DMS79 (cell line): Measurements from ENCODE around the gene GUCY2D.
"Not testable (repeated sequence)": the region's sequence is repeated elsewhere in the genome, so short reads cannot be mapped to it uniquely, and the experiment has no call there.

ENCODE experiments used
- DNase-seq: peaks from one replicate; lab custom pipeline; 2025; lab: John Stamatoyannopoulos, UW

GUCY2D gene

DNA sequence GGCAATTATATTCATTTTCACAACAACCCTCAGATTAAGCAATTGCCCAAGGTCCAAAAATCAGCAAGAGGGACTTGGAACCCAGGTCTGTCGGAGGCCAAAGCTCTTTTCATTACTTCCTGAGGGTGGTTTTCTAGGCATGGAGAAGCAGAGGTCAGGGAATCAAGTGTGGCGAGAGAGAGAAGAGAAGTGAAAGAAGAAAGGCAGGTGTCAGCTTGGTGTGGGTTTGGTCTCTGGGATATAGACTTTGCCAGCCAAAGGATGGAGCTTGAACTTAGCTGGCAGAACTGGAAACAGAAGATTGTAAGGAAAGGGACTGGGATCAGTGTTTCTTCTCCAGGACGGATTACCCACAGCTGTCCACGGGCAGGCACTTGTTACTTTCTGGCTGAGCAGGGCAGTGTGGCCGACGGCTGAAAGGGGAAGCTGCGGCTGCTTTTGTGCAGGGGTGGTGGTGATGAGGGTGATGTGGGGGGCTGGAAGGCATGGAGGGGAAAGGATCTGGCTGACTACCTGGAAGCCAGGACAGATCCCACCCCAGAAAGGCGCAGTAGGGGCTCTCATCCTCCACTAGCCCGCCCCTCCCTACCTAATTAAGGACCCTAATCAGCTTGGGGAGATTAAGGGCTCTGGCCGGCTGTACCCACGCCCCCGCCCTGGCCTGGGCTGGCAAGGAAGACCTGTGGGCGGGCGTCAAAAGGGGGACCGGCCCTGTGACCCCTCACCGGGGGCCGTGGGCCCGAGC lies at the start of gene GUCY2D:
Gene GUCY2D, plus strand, starts transcription at position 640 of the 745 bp plus-strand sequence. CDS start 433 bp downstream, outside the sequence.
- DNase-seq = no peak

DNA sequence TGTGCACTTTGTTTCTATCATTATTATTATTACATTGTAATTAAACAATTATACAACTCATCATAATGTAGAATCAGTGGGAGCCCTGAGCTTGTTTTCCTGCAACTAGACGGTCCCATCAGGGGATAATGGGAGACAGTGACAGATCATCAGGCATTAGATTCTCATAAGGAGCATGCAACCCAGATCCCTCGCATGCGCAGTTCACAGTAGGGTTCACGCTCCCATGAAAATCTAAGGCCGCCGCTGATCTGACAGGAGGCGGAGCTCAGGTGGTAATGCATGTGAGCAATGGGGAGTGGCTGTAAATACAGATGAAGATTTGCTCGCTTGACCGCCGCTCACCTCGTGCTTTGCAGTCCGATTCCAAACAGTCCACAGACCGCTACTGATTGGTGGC lies 49.1 kb upstream of the GUCY2D start:
- not testable (repeated sequence) for DNase-seq

DNA sequence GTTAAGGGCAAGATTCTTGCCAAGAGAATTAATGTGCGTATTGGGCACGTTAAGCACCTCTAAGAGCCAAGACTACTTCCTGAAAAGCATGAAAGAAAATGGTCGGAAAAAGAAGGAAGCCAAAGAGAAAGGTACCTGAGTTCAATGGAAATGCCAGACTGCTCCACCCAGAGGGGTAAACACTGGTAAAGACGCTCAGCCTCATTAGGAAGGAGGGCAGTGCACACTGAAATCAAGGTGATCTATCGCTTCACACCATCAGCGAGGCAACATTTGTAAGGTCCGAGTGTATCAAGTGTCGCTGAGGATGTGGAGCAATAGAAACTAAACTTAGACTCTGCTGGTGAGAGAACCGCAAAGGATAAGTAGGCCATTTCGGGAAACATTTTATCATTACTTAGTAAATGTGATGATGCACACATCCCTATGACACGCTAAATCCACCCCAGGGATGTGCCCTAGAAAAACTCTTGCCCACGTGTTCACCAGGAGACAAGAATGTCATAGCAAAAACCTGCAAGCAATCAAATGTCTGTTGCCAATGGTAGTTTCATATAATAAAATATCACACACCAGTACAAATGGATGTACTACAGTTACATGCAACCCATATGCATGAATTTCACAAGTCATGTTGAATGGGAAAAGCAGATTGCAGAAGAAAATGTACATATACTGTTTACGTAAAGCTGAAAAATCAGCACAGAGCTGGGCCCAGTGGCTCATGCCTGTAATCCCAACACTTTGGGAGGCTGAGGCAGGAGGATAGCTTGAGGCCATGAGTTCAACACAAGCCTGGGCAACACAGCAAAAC lies 46.8 kb upstream of the GUCY2D start:
- DNase-seq = no peak

DNA sequence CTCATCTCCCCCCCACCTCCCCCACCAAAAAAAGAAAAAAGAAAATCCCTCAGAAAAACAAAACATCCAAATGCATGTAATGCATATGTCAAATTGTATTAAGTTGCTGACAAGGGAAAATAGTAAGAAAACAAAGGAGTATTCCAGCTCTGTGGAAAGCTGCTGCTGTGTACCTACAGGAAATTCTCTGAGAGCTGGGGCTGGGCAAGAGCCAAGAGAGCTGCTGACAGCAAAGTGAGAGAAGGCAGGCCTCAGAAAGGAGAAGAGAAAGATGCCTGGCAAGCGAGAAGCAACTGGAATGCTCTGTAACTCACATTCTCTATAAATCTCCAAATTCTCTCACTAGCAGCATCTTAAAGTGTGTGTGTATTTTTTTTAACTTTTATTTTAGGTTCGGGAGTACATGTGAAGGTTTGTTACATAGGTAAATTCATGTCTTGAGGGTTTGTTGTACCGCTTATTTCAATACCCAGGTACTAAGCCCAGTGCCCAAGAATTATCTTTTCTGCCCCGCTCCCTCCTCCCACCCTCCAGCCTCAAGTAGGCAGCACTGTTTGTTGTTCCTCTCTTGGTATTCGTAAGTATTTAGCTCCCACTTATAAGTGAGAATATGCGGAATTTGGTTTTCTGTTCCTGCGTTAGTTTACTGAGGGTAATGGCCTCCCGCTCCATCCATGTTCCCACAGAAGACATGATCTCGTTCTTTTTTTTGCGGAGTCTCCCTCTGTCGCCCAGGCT lies 46.0 kb upstream of the GUCY2D start:
- no peak for DNase-seq

DNA sequence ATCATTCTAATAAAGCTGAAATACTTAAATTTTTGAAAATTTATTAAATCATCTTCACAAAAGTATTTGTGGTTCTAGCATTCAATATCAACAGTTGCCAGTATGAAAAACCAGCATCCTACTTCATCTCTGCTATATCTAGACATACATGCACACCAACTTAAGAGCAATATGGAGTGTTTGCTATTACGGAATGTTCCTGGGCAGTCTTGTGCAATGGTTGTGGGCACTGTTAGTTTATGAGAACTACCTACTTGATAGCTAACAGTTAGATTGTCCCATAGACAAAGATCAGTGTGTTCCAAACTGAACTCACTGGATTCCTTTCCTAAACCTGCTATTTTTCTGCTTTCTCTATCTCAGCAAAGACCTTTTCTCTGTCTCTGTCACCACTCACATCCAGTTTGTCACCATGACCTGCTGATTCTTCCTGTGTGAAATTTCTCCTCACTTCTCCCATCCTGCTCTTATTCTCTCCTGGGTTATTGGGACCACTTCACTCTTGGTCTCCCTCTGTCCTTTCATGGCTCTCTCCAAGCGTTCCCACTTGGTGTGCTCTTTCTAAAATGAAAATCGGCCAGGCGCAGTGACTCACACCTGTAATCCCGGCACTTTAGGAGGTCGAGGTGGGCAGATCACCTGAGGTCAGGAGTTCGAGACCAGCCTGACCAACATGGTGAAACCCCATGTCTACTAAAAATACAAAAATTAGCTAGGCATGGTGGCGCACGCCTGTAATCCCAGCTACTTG lies 42.7 kb upstream of the GUCY2D start:
- DNase-seq = no peak

DNA sequence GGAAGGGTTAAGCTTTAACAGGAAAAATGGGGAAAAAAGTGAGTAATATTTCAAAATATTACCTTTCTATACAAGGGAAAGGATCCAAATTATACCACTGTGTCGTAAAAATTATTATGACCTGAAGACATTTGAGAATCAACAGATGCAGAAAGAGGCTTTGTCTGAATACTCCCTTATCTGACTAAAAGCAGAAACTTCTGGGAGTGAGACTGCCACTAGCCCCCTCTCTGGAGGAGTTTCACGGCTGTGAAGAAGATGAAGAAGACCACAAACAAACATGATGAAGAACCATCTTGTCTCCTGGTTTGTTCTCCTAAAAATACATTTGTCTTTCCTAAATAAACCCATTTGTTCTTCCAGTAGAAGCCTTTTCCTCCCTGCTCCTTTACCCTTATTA lies 41.0 kb upstream of the GUCY2D start:
- no peak for DNase-seq

DNA sequence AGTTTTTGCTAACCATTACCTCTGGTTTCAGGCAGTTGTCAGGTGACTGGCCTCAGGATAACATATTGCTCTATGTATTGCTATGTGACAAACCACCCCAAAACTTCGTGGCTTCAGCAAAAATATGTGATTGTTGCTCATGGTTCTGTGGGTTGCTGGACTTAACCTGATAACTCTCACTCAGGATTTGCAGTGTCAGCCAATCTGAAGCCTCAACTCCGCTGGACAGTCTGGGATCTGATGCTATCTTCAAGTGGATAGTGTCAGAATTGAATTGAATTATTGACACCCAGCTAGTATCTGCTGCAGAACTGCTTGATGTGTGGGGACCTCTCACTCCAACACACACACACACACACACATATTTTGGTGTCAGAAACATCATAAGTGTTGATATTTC lies 34.7 kb upstream of the GUCY2D start:
- DNase-seq = no peak

DNA sequence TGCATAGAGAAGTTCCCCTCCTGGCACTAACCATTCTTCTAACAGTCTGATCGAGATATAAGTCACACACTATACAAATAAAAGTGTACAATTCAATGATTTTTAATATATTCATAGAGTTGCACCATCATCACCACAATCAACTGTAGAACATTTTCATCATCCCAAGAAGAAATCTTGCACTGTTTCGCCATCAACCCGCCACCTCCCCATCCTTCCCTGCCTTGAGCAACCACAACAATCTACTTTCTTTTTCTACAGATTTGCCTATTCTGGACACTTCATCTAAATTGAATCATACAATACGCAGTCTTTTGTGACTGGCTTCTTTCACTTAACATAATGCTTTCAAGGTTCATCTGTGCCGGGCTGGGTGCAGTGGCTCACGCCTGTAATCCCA lies 33.0 kb upstream of the GUCY2D start:
- no peak for DNase-seq

DNA sequence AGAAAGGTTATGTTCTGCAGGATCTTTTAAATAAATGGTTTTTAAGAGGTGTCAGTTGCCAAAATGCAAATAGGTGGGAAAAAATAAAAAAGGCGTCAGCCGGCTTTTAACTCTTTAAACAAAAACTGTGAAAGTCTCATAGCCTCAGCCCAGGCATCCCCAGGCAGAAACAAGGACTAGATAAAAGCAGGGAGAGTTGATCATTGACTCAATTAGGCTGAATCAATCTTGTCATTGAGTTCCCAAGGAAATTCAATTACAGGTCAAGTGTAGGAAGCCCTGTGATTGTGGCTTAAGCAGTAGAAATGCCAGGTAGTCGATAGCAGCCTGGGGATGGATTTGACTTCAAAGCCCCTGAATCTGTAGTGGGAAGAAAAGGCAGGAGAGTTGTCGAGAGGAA lies 30.8 kb upstream of the GUCY2D start:
- no peak for DNase-seq

DNA sequence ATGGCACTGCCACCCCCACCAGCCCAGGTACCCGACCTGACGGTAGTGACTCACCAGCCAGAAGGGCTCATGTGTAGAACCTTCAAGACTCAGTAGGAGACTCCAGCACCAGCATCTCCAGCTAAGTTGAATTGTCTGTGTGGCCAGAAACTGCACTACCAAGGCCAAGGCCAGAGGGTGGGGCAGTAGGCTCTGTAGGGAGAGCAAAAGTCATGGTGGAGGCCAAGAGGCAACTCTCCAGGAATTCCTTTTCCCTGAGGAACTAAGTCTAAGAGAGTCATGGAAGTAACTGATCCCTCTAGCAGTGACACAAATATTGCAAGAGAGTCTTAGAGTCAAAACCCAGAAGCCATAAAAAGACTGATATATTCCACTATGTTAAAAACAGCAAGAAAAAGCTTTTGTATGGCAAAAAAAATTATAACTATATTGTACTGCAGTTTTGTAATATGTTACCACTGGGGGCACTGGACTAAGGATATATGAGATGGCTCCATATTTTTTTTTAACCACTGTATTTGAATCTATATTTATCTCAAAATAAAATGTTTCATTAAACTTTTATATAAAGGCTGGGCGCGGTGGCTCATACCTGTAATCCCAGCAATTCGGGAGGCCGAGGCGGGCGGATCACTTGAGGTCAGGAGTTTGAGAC lies 30.2 kb upstream of the GUCY2D start:
- no peak for DNase-seq

DNA sequence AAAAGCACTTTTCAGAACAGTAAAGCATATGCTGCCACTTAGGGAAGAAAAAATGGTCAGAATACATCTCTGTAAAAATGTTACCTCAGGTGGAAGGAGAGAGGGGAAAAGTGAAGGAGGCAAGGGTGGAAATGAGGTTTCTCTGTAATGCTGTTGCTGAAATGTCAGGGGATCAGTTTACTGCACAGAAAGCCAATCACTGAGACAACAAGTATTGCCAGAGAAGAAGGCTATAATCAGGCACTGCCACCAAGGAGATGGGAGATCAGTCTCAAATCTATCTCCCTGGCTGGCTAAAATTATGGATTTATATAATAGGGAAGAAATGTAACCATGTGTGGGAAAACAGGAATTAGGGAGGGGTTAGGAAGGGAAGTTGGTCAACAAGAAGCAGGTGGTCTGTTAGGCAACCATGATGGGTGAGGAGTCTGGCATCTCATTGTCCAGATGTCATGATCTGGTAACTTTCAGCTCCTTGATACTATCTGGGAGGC lies 27.7 kb upstream of the GUCY2D start:
- DNase-seq = no peak

DNA sequence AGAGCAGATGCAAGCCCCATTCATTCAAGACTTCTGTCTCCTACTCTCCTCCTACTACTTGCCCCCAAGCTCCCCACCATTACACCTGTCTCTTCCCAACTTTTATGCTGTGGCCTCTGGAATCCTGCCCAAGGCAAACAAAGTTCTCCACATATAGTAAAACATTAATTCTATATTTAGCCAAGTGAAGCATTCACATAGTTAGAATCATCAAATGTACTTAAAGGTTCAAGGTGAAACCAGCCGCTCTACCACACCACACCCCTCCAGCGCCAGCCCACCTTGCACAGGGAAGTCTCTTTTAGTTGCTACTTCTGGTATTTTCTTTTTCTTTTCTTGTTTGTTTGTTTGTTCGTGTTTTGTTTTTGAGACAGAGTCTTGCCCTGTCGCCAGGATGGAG lies 25.4 kb upstream of the GUCY2D start:
- DNase-seq = no peak

DNA sequence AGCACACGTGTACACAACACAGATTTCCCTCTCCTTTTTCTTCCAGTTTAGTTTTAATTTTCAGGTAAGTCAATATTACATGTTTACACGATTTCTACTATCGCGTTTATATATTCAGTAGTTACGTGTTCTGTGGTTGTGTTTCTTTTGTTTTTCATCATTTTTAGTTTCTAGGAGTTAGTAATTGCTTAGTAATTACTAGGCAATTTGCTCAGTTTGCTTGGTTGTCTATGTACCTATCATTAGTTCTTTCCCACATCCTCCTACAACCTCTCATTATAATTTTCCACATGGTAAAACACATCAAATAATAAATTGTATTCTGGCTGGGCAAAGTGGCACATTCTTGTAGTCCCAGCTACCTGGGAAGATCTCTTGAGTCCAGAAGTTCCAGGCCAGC lies 24.6 kb upstream of the GUCY2D start:
- DNase-seq = no peak

DNA sequence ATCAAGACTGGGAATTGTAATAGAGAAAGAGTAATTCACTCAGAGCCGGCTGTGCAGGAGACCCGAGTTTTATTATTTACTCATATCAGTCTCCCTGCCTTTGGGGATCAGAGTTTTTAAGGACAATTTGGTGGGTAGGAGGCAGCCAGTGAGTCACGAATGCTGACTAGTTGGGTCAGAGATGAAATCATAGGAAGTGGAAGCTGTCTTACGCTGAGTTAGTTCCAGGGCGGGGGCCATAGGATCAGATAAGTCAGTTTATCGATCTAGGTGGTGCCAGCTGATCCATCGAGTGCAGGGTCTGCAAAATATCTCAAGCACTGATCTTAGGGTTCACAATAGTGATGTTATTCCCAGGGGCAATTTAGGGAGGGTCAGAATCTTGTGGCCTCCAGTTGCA lies 20.2 kb upstream of the GUCY2D start:
- no peak for DNase-seq

DNA sequence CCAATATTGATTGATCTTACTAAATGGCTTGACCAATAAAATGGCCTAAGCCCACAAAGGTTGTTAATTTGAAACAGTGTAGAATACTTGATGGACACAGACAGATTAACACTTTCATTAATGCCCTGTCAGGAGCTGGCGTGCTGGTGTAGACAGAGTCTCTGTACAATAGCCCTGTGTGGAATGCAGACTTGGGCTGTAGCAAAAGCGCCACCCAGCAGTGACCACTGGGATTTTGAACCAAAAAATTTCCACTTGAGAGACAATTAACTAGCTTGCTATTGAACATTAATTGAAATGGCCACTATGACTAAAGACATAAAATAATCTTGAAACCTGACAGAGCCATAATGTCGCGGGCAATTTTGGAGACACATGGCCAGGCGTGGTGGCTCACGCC lies 19.7 kb upstream of the GUCY2D start:
- DNase-seq = no peak

DNA sequence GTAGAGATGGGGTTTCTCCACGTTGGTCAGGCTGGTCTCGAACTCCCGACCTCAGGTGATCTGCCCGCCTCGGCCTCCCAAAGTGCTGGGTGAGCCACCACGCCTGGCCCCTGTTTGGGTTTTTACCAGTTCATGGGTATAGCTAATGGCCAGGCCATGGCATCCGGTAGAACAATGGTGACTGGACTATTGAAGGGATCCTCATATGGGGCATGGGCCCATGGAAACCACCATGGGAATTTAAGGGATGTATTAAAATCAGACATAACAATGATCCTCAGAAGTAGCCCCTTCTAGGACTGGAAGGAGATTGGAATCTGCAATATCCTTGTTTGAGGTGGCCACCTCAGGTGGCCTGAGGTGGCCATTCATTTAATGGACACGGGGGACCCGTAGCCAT lies 17.5 kb upstream of the GUCY2D start:
- no peak for DNase-seq

DNA sequence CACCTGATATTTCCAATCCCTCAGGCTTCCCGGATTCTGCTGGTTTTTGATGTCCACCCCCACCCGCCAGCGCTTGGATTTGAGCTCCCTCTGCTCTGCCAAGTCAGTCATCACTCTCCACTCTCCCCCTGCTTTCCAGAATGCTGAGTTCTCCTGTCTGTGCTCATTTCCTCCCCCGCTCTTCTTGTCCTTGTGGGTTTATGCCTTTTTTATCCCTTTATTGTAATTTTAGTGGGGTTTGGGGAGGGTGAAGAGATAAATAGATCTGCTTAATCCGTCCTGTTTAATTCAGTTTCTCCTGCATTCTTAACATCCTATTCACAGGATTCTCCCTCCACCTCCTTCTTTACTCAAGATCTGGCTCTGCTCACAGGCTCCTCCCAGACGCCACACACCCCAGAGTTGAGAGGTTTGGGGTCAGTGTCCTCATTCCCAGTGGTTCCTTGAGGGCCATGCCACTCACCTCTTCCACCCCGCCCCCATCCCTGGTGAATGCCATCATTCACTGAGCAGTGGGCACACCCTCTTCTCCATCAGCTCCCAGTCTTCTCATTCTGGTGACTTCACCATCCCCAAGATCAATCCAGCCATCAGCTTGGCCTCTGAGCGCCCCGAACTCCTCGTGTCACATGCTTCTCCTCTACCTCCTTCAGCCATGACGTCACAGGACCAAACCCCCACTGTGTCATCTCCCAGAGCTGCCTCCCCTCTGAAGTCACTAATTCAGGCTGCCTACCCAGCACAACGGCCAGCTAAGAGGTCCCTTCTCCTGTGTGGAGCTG lies 15.1 kb upstream of the GUCY2D start:
- DNase-seq = no peak

DNA sequence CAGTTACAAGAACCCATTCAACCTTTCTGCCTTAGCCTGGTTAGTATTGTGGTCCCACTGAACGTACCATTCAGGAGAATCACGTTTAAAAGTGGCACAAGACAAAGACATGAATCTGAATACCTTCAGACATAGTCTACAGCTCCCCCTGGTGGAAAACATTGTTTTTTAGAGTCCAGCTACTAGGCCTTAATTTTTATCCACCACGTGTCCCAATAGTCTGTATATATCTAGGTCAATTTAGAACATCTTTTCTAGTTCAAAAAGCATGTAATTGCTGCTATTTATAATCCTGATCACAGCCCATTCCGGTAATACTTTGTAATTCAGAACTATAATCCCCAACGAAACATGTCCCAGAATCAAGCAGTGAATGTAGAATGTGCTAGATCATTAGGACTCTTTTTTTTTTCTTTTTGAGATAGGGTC lies 13.7 kb upstream of the GUCY2D start:
- peak; percentile 63 for DNase-seq

DNA sequence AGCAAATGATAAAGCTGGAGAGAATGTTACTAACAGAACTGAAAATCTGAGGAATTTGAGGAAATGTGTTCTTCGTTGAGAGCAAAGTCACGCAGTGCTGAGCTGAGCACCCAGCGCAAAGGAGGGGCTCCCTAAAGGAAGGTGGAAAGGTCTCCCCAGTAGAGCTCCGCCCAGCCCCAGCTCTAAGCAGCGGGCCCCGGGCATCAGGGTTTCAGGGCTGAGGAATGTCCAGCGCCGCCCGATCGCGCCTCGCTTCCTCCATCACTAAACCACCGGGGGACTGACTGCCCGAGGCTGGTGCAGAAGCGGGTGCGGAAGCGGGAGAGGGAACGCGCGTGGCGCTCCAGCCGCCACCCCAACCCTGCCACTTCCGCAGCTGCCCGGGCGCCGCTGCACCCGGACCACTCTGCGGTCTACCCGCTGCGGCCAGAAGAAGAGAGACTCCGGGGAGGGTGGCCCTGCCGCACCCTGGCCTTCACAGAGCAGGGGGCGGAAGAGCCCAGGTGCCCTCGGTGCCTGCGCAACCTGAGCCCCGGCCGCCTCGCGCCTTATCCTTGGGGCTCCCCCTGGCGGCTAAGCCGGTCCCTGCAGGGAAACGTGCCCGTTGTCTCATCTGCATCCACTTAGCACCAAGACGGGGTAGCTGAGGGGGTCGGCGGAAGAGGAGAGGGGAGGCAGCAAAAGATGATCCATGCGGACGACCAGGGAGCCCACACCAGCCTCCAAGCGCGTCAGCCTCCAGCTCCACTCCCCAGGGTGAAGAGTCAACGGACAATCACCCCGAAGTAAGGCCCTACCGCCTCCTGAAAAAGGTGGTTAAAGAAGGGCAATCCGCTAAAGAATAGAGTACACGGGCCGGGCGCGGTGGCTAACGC lies 12.4 kb upstream of the GUCY2D start:
- peak; percentile 52 for DNase-seq

DNA sequence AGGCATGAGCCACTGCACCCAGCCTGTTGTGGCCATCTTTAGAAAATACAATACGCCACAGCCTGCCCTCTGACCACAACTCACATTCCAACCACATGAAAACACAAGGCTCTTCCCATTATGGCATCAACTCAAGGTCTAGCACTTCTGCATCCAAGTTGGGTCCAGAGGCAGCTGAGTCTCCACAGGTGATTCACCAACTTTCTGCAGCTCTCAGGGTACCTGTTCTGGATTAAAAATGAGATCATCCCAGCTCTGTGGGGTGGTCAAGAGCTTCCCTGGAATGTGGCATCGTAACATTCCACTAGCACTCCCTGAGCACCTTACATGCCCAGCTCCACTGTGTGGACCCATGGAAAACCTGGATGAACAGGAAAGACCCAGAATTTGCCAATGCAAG lies 9.9 kb upstream of the GUCY2D start:
- DNase-seq = no peak
